IMR-90 (cell line): ENCODE measurements around the gene GUCY1B1. TPM values are rescaled to one million over a fixed set of nuclear protein-coding genes. Genes with fewer than 3 reads are reported as not detected.

Experiments used
- ATAC-seq: fragments of 200-7000 bp; cut with Tn5 transposase; 2 replicates; pipeline ENCODE4 v1.9.1; 2020; ENCODE audit warnings: low read depth, mild to moderate bottlenecking, moderate library complexity
- BruUV-seq: library from RNA; stranded (reverse); fragments of 400-500 nt; replicated peaks from 2 replicates; lab custom pipeline; 2021; lab: Mats Ljungman, UMichigan
- CTCF ChIA-PET: fragments of 300-600 bp; formaldehyde crosslinking; extraction: SDS; loops from one replicate; lab custom pipeline; 2021; ENCODE audit warnings: antibody characterized with exemption; lab: Yijun Ruan, JAX
- POLR2A ChIA-PET: fragments of 300-600 bp; sonication (Branson Sonifier 250); formaldehyde crosslinking; loops from one replicate; lab custom pipeline; 2022; ENCODE audit warnings: antibody characterized with exemption; ENCODE audit not compliant: unreplicated experiment; lab: Charles Lee
- DNase-seq: peaks from one replicate; pipeline ENCODE4 v3.0.0; 2013
- H2AFZ ChIP-seq: replicated peaks from 2 replicates; pipeline ENCODE3; 2013; ENCODE audit warnings: low read length, mild to moderate bottlenecking; ENCODE audit not compliant: poor library complexity
- H2AK5ac ChIP-seq: 2 replicates; pipeline ENCODE4 v1.6.1; 2013; ENCODE audit warnings: low read depth, low read length, inconsistent platforms
- H2AK9ac ChIP-seq: replicated peaks from 2 replicates; pipeline ENCODE3; 2013; ENCODE audit warnings: mild to moderate bottlenecking, low read depth, low read length, moderate library complexity; ENCODE audit not compliant: poor library complexity
- H2BK120ac ChIP-seq: 2 replicates; pipeline ENCODE4 v1.6.1; 2013; ENCODE audit warnings: low read depth, low read length, inconsistent platforms
- H2BK15ac ChIP-seq: 3 replicates; pipeline ENCODE4 v1.6.1; 2013; ENCODE audit warnings: low read depth, low read length, inconsistent platforms
- H2BK20ac ChIP-seq: 2 replicates; pipeline ENCODE4 v1.6.1; 2013; ENCODE audit warnings: low read depth, mild to moderate bottlenecking, inconsistent platforms, low read length, moderate library complexity
- H2BK5ac ChIP-seq: 2 replicates; pipeline ENCODE4 v1.6.1; 2013; ENCODE audit warnings: mild to moderate bottlenecking, low read depth, low read length, inconsistent platforms; ENCODE audit not compliant: poor library complexity, severe bottlenecking
- H3K14ac ChIP-seq: replicated peaks from 2 replicates; pipeline ENCODE4 v1.6.1; 2013; ENCODE audit warnings: low read depth, low read length, inconsistent platforms
- H3K18ac ChIP-seq: 2 replicates; pipeline ENCODE4 v1.6.1; 2013; ENCODE audit warnings: low read depth, low read length, control low read depth
- H3K23ac ChIP-seq: 2 replicates; pipeline ENCODE4 v1.6.1; 2013; ENCODE audit warnings: low read depth, low read length, inconsistent platforms
- H3K27ac ChIP-seq: 2 replicates; pipeline ENCODE4 v1.5.1; 2013; ENCODE audit warnings: mild to moderate bottlenecking, control low read depth, low read length; ENCODE audit not compliant: insufficient read depth
- H3K27me3 ChIP-seq: 2 replicates; pipeline ENCODE4 v1.6.1; 2013; ENCODE audit warnings: low read length; ENCODE audit not compliant: control insufficient read depth, insufficient read depth
- H3K36me3 ChIP-seq: 2 replicates; pipeline ENCODE4 v1.6.1; 2013; ENCODE audit warnings: low read length, mixed read lengths; ENCODE audit not compliant: control insufficient read depth, insufficient read depth
- H3K4ac ChIP-seq: 2 replicates; pipeline ENCODE4 v1.6.1; 2013; ENCODE audit warnings: low read depth, low read length, inconsistent platforms
- H3K4me1 ChIP-seq: 2 replicates; pipeline ENCODE4 v1.6.1; 2013; ENCODE audit warnings: low read length, mixed read lengths; ENCODE audit not compliant: control insufficient read depth, insufficient read depth
- H3K4me2 ChIP-seq: 2 replicates; pipeline ENCODE4 v1.6.1; 2013; ENCODE audit warnings: low read depth, mild to moderate bottlenecking, control low read depth, low read length, moderate library complexity
- H3K4me3 ChIP-seq: 2 replicates; pipeline ENCODE4 v1.5.1; 2013; ENCODE audit warnings: low read depth, mild to moderate bottlenecking, control low read depth, low read length, moderate library complexity; ENCODE audit not compliant: insufficient read depth
- H3K56ac ChIP-seq: 2 replicates; pipeline ENCODE4 v1.6.1; 2013; ENCODE audit warnings: low read length, inconsistent platforms; ENCODE audit not compliant: insufficient read depth; ENCODE audit errors: extremely low read depth
- H3K79me1 ChIP-seq, 2 experiments: 2 replicates each; pipeline ENCODE4 v1.6.1; 2013; ENCODE audit warnings: low read length in 2 of 2, inconsistent platforms in 1 of 2, low read depth in 1 of 2
- H3K9ac ChIP-seq: 2 replicates; pipeline ENCODE4 v1.6.1; 2013; ENCODE audit warnings: low read depth, low read length, control low read depth
- H3K9me1 ChIP-seq: 2 replicates; pipeline ENCODE4 v1.6.1; 2013; ENCODE audit warnings: low read length, inconsistent platforms; ENCODE audit not compliant: insufficient read depth
- H3K9me3 ChIP-seq: 2 replicates; pipeline ENCODE4 v1.6.1; 2013; ENCODE audit warnings: low read length; ENCODE audit not compliant: control insufficient read depth, insufficient read depth
- H4K20me1 ChIP-seq: 2 replicates; pipeline ENCODE4 v1.6.1; 2013; ENCODE audit warnings: low read length, inconsistent platforms; ENCODE audit not compliant: insufficient read depth
- H4K5ac ChIP-seq: 2 replicates; pipeline ENCODE4 v1.6.1; 2013; ENCODE audit warnings: mild to moderate bottlenecking, low read depth, low read length, control low read depth
- H4K8ac ChIP-seq, 2 experiments: 2 replicates each; pipeline ENCODE4 v1.6.1; 2013; ENCODE audit warnings: low read depth in 2 of 2, low read length in 2 of 2, control low read depth in 1 of 2, inconsistent platforms in 1 of 2
- H4K91ac ChIP-seq: 2 replicates; pipeline ENCODE4 v1.6.1; 2013; ENCODE audit warnings: low read depth, low read length, inconsistent platforms; ENCODE audit not compliant: insufficient read depth
- NFE2L2 ChIP-seq: fragments of 150-350 bp; IDR thresholded peaks from 2 replicates; pipeline ENCODE4 v1.6.1; 2016; ENCODE audit warnings: low read depth, mild to moderate bottlenecking, low read length
- WGBS, 2 experiments: methylation state at CpG; one replicate each; pipeline versions ENCODE4 v1.1.5 to v1.1.7; 2013; ENCODE audit warnings: missing lambda C conversion rate in 2 of 2; ENCODE audit not compliant: insufficient read length in 1 of 2; ENCODE audit errors: extremely low coverage in 2 of 2; 5-methylcytosine and 5-hydroxymethylcytosine counted together
- dilution Hi-C: fragments of 300-500 bp; cut with HindIII; formaldehyde crosslinking; loops from one replicate; pipeline ENCODE4 v1.14.3; 2018; ENCODE audit warnings: low sequenced_read_pairs; ENCODE audit not compliant: unreplicated experiment
- in situ Hi-C: fragments of 300-500 bp; cut with MboI; formaldehyde crosslinking; loops from 3 replicates; pipeline ENCODE4 v1.14.3; 2019; ENCODE audit warnings: low sequenced_read_pairs, inconsistent platforms, mixed read lengths
- intact Hi-C: fragments of 100-400 bp; cut with micrococcal nuclease; formaldehyde crosslinking; loops from 2 replicates; pipeline ENCODE4 v1.10.0; 2022
- polyA plus RNA-seq, 3 experiments: library from polyadenylated mRNA; depleted of rRNA; stranded (reverse); fragments of >200 nt; gene quantifications; 2 replicates each; pipeline ENCODE4 v1.2.3, GENCODE V29; 2012; ENCODE audit warnings: low replicate concordance in 1 of 3
- total RNA-seq: library from RNA; depleted of rRNA; stranded (reverse); fragments of >200 nt; gene quantifications from 2 replicates; pipeline ENCODE4 v1.2.3, GENCODE V29; 2012

GUCY1B1 gene
- total and polyA plus RNA-seq, 2 of the 4 experiments (the other 2 are of a cell fraction), result 2.9 to 3.8 TPM

DNA sequence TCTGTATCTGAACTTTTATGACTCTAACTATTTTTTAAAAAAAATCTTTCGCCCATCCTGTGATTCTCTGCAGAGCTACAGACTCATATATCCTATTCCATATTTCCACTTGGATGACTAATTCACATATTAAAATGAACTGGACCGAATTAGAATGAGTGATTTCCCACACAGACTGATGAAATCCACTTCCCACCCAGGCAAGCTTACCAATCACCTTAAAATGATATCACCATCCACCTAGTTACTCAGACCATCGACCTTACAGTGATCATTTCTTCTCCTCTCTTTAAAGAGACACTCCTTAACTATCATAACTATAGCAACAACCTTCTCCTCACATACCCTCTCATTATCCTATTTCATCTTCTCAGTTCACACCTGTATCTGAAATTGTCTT, 34.1 kb upstream of the GUCY1B1 start:
- H2BK20ac ChIP-seq, result no peak overlapping the region
- H3K4me1 ChIP-seq, result no peaks in the 10 kb centered on the region
- no peak overlapping the region for H2AK9ac ChIP-seq
- no peak overlapping the region for H3K14ac ChIP-seq
- no peak overlapping the region for H3K18ac ChIP-seq
- dilution Hi-C loops, result no loop called here
- H2BK120ac ChIP-seq, result no peak overlapping the region
- no peaks in the 10 kb centered on the region for H3K36me3 ChIP-seq
- no peak overlapping the region for H2BK5ac ChIP-seq
- WGBS, 2 experiments, result 65% methylated on average over 2 of the region's 3 CpGs; no CpG with 5 or more reads in 1 of the 2 experiments
- no peak overlapping the region for H4K8ac ChIP-seq
- H4K5ac ChIP-seq, result no peak overlapping the region
- H3K9me3 ChIP-seq, result no peaks in the 10 kb centered on the region
- H2AK5ac ChIP-seq, result no peak overlapping the region
- H3K27me3 ChIP-seq, result no peaks in the 10 kb centered on the region
- no peak overlapping the region for H3K23ac ChIP-seq
- no peak overlapping the region for H3K4ac ChIP-seq
- ChIA-PET POLR2A (no interaction called here), CTCF (no interaction called here)
- no peaks in the 10 kb centered on the region for H4K20me1 ChIP-seq
- no peak overlapping the region for H2BK15ac ChIP-seq
- intact Hi-C loops, result no loop called here
- DNase-seq (peak; percentile 11), ATAC-seq (no peak)
- no peak overlapping the region for H3K56ac ChIP-seq
- H3K79me1 ChIP-seq, result no peaks in the 10 kb centered on the region
- no peak overlapping the region for H3K4me2 ChIP-seq
- no peak overlapping the region for H3K4me3 ChIP-seq
- no peak overlapping the region for H4K91ac ChIP-seq
- H3K9ac ChIP-seq, result no peak overlapping the region
- BruUV-seq, result no TSS peak
- no peak overlapping the region for H3K27ac ChIP-seq
- no peak for TF ChIP-seq NFE2L2
- no peaks in the 10 kb centered on the region for H3K9me1 ChIP-seq
- in situ Hi-C loops, result no loop called here
- H2AFZ ChIP-seq, result no peak overlapping the region
